GM23338 (cell line): Measurements from ENCODE around the gene SPATA2L.

ENCODE experiments used
- CTCF ChIP-seq, 2 experiments: fragments of 200-600 bp in 1 of 2; sonication (generic) in 1 of 2; conservative IDR thresholded peaks; 2 replicates each; pipeline versions ENCODE4 v1.5.1 to v1.6.1; 2016 to 2017; ENCODE audit warnings: antibody characterized with exemption in 2 of 2, low read depth in 2 of 2, mild to moderate bottlenecking in 2 of 2, moderate library complexity in 1 of 2
- EZH2 ChIP-seq: fragments of 200-600 bp; sonication (generic); IDR thresholded peaks from one replicate; pipeline ENCODE4 v1.8.0; 2017; ENCODE audit warnings: antibody characterized with exemption, mild to moderate bottlenecking, low read depth; ENCODE audit not compliant: unreplicated experiment
- EZH2phosphoT487 ChIP-seq: fragments of 200-600 bp; sonication (generic); IDR thresholded peaks from one replicate; pipeline ENCODE4 v1.8.1; 2018; ENCODE audit warnings: antibody characterized with exemption; ENCODE audit not compliant: unreplicated experiment
- JUNB ChIP-seq: IDR thresholded peaks from one replicate; pipeline ENCODE4 v1.6.1; 2016; ENCODE audit warnings: antibody characterized with exemption; ENCODE audit not compliant: unreplicated experiment
- TF ChIP-seq, protein P1 (sequence below): IDR thresholded peaks from one replicate; pipeline ENCODE4 v1.6.1; 2018; ENCODE audit warnings: antibody characterized with exemption; ENCODE audit not compliant: unreplicated experiment

- TF ChIP-seq EZH2phosphoT487 (no peak), JUNB (no peak), CTCF (conservative IDR thresholded peaks at IDR 0.05; ENCODE audit: low read depth in 2 of 2) (no peak), EZH2 (no peak)
- TF ChIP-seq, protein P1, sequence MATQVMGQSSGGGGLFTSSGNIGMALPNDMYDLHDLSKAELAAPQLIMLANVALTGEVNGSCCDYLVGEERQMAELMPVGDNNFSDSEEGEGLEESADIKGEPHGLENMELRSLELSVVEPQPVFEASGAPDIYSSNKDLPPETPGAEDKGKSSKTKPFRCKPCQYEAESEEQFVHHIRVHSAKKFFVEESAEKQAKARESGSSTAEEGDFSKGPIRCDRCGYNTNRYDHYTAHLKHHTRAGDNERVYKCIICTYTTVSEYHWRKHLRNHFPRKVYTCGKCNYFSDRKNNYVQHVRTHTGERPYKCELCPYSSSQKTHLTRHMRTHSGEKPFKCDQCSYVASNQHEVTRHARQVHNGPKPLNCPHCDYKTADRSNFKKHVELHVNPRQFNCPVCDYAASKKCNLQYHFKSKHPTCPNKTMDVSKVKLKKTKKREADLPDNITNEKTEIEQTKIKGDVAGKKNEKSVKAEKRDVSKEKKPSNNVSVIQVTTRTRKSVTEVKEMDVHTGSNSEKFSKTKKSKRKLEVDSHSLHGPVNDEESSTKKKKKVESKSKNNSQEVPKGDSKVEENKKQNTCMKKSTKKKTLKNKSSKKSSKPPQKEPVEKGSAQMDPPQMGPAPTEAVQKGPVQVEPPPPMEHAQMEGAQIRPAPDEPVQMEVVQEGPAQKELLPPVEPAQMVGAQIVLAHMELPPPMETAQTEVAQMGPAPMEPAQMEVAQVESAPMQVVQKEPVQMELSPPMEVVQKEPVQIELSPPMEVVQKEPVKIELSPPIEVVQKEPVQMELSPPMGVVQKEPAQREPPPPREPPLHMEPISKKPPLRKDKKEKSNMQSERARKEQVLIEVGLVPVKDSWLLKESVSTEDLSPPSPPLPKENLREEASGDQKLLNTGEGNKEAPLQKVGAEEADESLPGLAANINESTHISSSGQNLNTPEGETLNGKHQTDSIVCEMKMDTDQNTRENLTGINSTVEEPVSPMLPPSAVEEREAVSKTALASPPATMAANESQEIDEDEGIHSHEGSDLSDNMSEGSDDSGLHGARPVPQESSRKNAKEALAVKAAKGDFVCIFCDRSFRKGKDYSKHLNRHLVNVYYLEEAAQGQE = no peak
These were observed 35.0 kb upstream of the SPATA2L start for GRCh38 chr16:89736554-89736953.
